Ovary (tissue), 3 donors: ENCODE data around the gene CNOT6.

Experiments used
- EP300 ChIP-seq: sonication (generic); formaldehyde crosslinking; IDR thresholded peaks from one replicate; pipeline ENCODE4 v1.6.1; 2017; ENCODE audit warnings: antibody characterized with exemption
- POLR2A ChIP-seq: fragments of 450-650 bp; IDR thresholded peaks from one replicate; pipeline ENCODE4 v1.6.1; 2017; ENCODE audit warnings: antibody characterized with exemption, mild to moderate bottlenecking, moderate library complexity
- TF ChIP-seq, protein P1 (sequence below), 3 donors: fragments of 450-650 bp in 2 of 3; fragments of 200-600 bp in 1 of 3; IDR thresholded peaks; one replicate each; pipeline versions ENCODE4 v1.5.1 to v1.8.0; 2016 to 2022; ENCODE audit warnings: antibody characterized with exemption in 3 of 3, mild to moderate bottlenecking in 1 of 3
- donor health status: DM: no; HTN: no; CAD: no.

DNA sequence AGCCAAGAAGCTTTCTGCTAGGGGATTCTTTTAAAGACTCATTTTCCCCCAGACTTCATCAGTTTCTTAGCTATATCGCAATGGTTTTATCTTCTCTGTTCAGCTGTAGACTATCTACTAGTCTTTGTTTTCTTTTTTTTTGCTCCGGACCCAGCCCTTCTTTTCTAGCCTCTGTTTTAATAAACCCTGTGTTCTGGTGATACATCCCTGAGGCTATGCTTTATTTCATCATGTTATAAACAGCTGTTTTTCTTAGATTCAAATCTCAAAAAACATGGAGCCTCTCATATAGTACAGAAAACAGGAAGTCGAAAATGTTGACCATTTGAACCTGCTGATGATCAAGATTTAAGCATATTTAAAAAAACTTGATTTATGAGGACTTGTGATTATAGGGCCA, 59.4 kb downstream of the CNOT6 start:
- TF ChIP-seq, protein P1, sequence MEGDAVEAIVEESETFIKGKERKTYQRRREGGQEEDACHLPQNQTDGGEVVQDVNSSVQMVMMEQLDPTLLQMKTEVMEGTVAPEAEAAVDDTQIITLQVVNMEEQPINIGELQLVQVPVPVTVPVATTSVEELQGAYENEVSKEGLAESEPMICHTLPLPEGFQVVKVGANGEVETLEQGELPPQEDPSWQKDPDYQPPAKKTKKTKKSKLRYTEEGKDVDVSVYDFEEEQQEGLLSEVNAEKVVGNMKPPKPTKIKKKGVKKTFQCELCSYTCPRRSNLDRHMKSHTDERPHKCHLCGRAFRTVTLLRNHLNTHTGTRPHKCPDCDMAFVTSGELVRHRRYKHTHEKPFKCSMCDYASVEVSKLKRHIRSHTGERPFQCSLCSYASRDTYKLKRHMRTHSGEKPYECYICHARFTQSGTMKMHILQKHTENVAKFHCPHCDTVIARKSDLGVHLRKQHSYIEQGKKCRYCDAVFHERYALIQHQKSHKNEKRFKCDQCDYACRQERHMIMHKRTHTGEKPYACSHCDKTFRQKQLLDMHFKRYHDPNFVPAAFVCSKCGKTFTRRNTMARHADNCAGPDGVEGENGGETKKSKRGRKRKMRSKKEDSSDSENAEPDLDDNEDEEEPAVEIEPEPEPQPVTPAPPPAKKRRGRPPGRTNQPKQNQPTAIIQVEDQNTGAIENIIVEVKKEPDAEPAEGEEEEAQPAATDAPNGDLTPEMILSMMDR (IDR thresholded peaks at IDR 0.05), result no peak
- no peak for TF ChIP-seq POLR2A
- no peak for TF ChIP-seq EP300
